Fibroblast of lung (primary cell): Measurements from ENCODE around the gene OR1A1.

Experiments
- CTCF ChIP-seq, 2 donors: IDR thresholded peaks in 1 of 2; conservative IDR thresholded peaks in 1 of 2; 1 replicate in 1 of 2; 2 replicates in 1 of 2; pipeline ENCODE4 v1.5.1; 2011 to 2012; ENCODE audit warnings: low read length in 2 of 2, control low read depth in 1 of 2, inconsistent platforms in 1 of 2, low read depth in 1 of 2, mild to moderate bottlenecking in 1 of 2
- EZH2 ChIP-seq: IDR thresholded peaks from 2 replicates; pipeline ENCODE4 v1.5.1; 2012; ENCODE audit warnings: low read length, control low read depth, mild to moderate bottlenecking; ENCODE audit errors: missing control alignments

GRCh38 chr17:3213001-3213400 is 5.5 kb downstream of the OR1A1 start:
- TF ChIP-seq CTCF (conservative IDR thresholded peaks at IDR 0.05 in 1 of 2, IDR thresholded peaks at IDR 0.05 in 1 of 2; ENCODE audit: low read depth in 1 of 2, low read length in 2 of 2) (no peak), EZH2 (no peak)
